SH-SY5Y (cell line): ENCODE data around the gene UNKL.

Source experiments
- GATA2 ChIP-seq: IDR thresholded peaks from 2 replicates; pipeline ENCODE4 v1.6.1; 2011; ENCODE audit warnings: mild to moderate bottlenecking, low read depth, low read length
- GATA3 ChIP-seq: IDR thresholded peaks from 2 replicates; pipeline ENCODE4 v1.6.1; 2011; ENCODE audit warnings: low read depth, mild to moderate bottlenecking, low read length, moderate library complexity

Gene UNKL

GRCh38 chr16:1356061-1356900 lies 58.2 kb downstream of the UNKL start:
- TF ChIP-seq GATA3 = no peak
- TF ChIP-seq GATA2 = no peak

GRCh38 chr16:1355591-1355990 lies 58.9 kb downstream of the UNKL start:
- no peak for TF ChIP-seq GATA3

- no peak for TF ChIP-seq GATA3
- no peak for TF ChIP-seq GATA2
These were observed 59.5 kb downstream of the UNKL start for GRCh38 chr16:1354815-1355540.

- TF ChIP-seq GATA2 (no peak), GATA3 (no peak)
These were observed 62.7 kb downstream of the UNKL start, which contains the start of the genes GNPTG and TSR3 for GRCh38 chr16:1351582-1352362. GNPTG (plus strand) TSS chr16:1351931; CDS start chr16:1351966, 35 bp downstream. TSR3 (minus strand) TSS chr16:1351878; CDS start chr16:1351804, 74 bp downstream.

- TF ChIP-seq GATA2 (no peak), GATA3 (no peak)
These were observed 63.3 kb downstream of the UNKL start for GRCh38 chr16:1351215-1351581.

- TF ChIP-seq GATA3 (no peak), GATA2 (no peak)
These were observed 63.8 kb downstream of the UNKL start for GRCh38 chr16:1350691-1351090.

- TF ChIP-seq GATA2 (no peak), GATA3 (no peak)
These were observed 64.6 kb downstream of the UNKL start for GRCh38 chr16:1349951-1350350.

GRCh38 chr16:1349351-1349750 lies 65.2 kb downstream of the UNKL start:
- no peak for TF ChIP-seq GATA2
- TF ChIP-seq GATA3 = no peak

GRCh38 chr16:1348926-1349325 lies 65.6 kb downstream of the UNKL start:
- TF ChIP-seq GATA3 (no peak), GATA2 (no peak)

- TF ChIP-seq GATA2 = no peak
- TF ChIP-seq GATA3 = no peak
These were observed 66.1 kb downstream of the UNKL start for GRCh38 chr16:1348441-1348840.

GRCh38 chr16:1347962-1348361 lies 66.5 kb downstream of the UNKL start:
- TF ChIP-seq GATA2 (no peak), GATA3 (no peak)

GRCh38 chr16:1347286-1347855 lies 67.1 kb downstream of the UNKL start:
- TF ChIP-seq GATA3 (no peak), GATA2 (no peak)

- no peak for TF ChIP-seq GATA3
- TF ChIP-seq GATA2 = no peak
These were observed 67.8 kb downstream of the UNKL start for GRCh38 chr16:1346422-1347285.
